B cell (primary cell): ENCODE results near the gene COL28A1. TPM values are rescaled to one million over a fixed set of nuclear protein-coding genes. Genes with fewer than 3 reads are reported as not detected.

ENCODE experiments used
- ATAC-seq: fragments of 200-7000 bp; cut with Tn5 transposase; one replicate; pipeline ENCODE4 v1.10.0; 2021; ENCODE audit warnings: low read depth, mild to moderate bottlenecking, moderate number of reproducible peaks, moderate library complexity
- CTCF ChIA-PET: fragments of 350-600 bp; sonication (Branson Sonifier 250); formaldehyde crosslinking; loops from one replicate; lab custom pipeline; 2021; ENCODE audit warnings: antibody characterized with exemption, inconsistent platforms; lab: Charles Lee
- POLR2A ChIA-PET: fragments of 350-600 bp; sonication (Branson Sonifier 250); formaldehyde crosslinking; loops from one replicate; lab custom pipeline; 2021; ENCODE audit warnings: antibody characterized with exemption; lab: Charles Lee
- DNase-seq: peaks from one replicate; pipeline ENCODE4 v3.0.0; 2013
- H2AFZ ChIP-seq: 2 replicates; pipeline ENCODE4 v1.6.1; 2012; ENCODE audit warnings: mild to moderate bottlenecking, low read depth, low read length; ENCODE audit not compliant: insufficient read depth, poor library complexity, severe bottlenecking
- H3K27ac ChIP-seq, 2 donors: 1 replicate in 1 of 2; 2 replicates in 1 of 2; pipeline ENCODE4 v1.5.1; 2012 to 2013; ENCODE audit warnings: low read length in 2 of 2, mild to moderate bottlenecking in 2 of 2, moderate library complexity in 1 of 2
- H3K27me3 ChIP-seq, 4 experiments: fragments of 200-600 bp in 1 of 4; sonication (generic) in 1 of 4; replicated peaks in 1 of 4; 1 replicate in 2 of 4; 2 replicates in 2 of 4; pipeline versions ENCODE4 v1.6.1 to v1.7.0; 2013 to 2016; ENCODE audit warnings: low read length in 3 of 4, mild to moderate bottlenecking in 2 of 4, mixed read lengths in 1 of 4, moderate library complexity in 1 of 4; ENCODE audit not compliant: insufficient read depth in 4 of 4, control insufficient read depth in 3 of 4; ENCODE audit errors: control extremely low read depth in 1 of 4
- H3K36me3 ChIP-seq, 2 experiments: replicated peaks in 1 of 2; 1 replicate in 1 of 2; 2 replicates in 1 of 2; pipeline versions ENCODE4 v1.6.1 to v1.7.1; 2013; ENCODE audit warnings: low read length in 1 of 2; ENCODE audit not compliant: insufficient read depth in 2 of 2, control insufficient read depth in 1 of 2; ENCODE audit errors: control extremely low read depth in 1 of 2, extremely low read depth in 1 of 2
- H3K4me1 ChIP-seq, 2 donors: fragments of 200-600 bp in 1 of 2; sonication (generic) in 1 of 2; 1 replicate in 1 of 2; 2 replicates in 1 of 2; pipeline versions ENCODE4 v1.5.1 to v1.6.1; 2013 to 2017; ENCODE audit warnings: low read length in 2 of 2; ENCODE audit not compliant: control insufficient read depth in 2 of 2, insufficient read depth in 2 of 2
- H3K4me2 ChIP-seq: replicated peaks from 2 replicates; pipeline ENCODE3; 2012; ENCODE audit warnings: mild to moderate bottlenecking, low read depth, low read length; ENCODE audit not compliant: poor library complexity, severe bottlenecking
- H3K4me3 ChIP-seq, 5 experiments: fragments of 200-600 bp in 1 of 5; sonication (generic) in 1 of 5; 1 replicate in 3 of 5; 2 replicates in 2 of 5; pipeline versions ENCODE4 v1.5.1 to v1.7.0; 2011 to 2016; ENCODE audit warnings: low read length in 4 of 5, mild to moderate bottlenecking in 4 of 5, low read depth in 2 of 5, control low read depth in 1 of 5, moderate library complexity in 1 of 5; ENCODE audit not compliant: insufficient read depth in 1 of 5; ENCODE audit errors: control extremely low read depth in 1 of 5, extremely low read depth in 1 of 5
- H3K79me2 ChIP-seq: fragments of 200-600 bp; sonication (generic); one replicate; pipeline ENCODE4 v1.6.0; 2016; ENCODE audit warnings: low read length; ENCODE audit not compliant: control insufficient read depth, insufficient read depth
- H3K9ac ChIP-seq: fragments of 200-600 bp; sonication (generic); 2 replicates; pipeline ENCODE4 v1.6.1; 2017; ENCODE audit warnings: mild to moderate bottlenecking, low read length, moderate library complexity
- H3K9me3 ChIP-seq, 3 donors: one replicate each; pipeline versions ENCODE4 v1.6.1 to v1.7.1; 2013; ENCODE audit warnings: low read length in 2 of 3; ENCODE audit not compliant: control insufficient read depth in 2 of 3, insufficient read depth in 1 of 3; ENCODE audit errors: control extremely low read depth in 1 of 3
- H4K20me1 ChIP-seq: 2 replicates; pipeline ENCODE4 v1.6.0; 2012; ENCODE audit warnings: mild to moderate bottlenecking, low read length; ENCODE audit not compliant: insufficient read depth, control insufficient read depth, poor library complexity, severe bottlenecking
- H3K27ac Mint-ChIP-seq: one replicate; pipeline ENCODE4 v1.8.0; 2021; ENCODE audit warnings: mixed read lengths
- H3K27me3 Mint-ChIP-seq: one replicate; pipeline ENCODE4 v1.8.0; 2021; ENCODE audit warnings: mixed read lengths
- H3K4me1 Mint-ChIP-seq: one replicate; pipeline ENCODE4 v1.8.0; 2021; ENCODE audit warnings: mixed read lengths
- H3K4me3 Mint-ChIP-seq: one replicate; pipeline ENCODE4 v1.8.0; 2021; ENCODE audit warnings: mixed read lengths
- H3K9me3 Mint-ChIP-seq: one replicate; pipeline ENCODE4 v1.8.0; 2022; ENCODE audit warnings: mixed read lengths; ENCODE audit not compliant: insufficient read depth
- EZH2 ChIP-seq: IDR thresholded peaks from 2 replicates; pipeline ENCODE4 v1.6.1; 2012; ENCODE audit warnings: borderline replicate concordance, low read depth, mild to moderate bottlenecking, moderate library complexity, low read length; ENCODE audit not compliant: insufficient read depth, poor library complexity, severe bottlenecking
- WGBS: methylation state at CpG from one replicate; pipeline ENCODE4 v1.1.5; 2013; ENCODE audit warnings: missing lambda C conversion rate; ENCODE audit not compliant: insufficient coverage; 5-methylcytosine and 5-hydroxymethylcytosine counted together
- intact Hi-C: fragments of 100-400 bp; cut with micrococcal nuclease; formaldehyde crosslinking; loops from one replicate; pipeline ENCODE4 v1.10.0; 2022
- polyA plus RNA-seq: library from polyadenylated mRNA; depleted of rRNA; stranded (reverse); fragments of >200 nt; gene quantifications from 2 replicates; pipeline ENCODE4 v1.2.3, GENCODE V29; 2012
- total RNA-seq, 2 donors: library from RNA; stranded (reverse); fragments of 120-200 nt in 1 of 2; gene quantifications; 1 replicate in 1 of 2; 2 replicates in 1 of 2; pipeline versions ENCODE4 v1.2.3 to v1.2.4, GENCODE V29; 2013 to 2022
- TF ChIP-seq, protein P1 (sequence below): fragments of 200-600 bp; IDR thresholded peaks from one replicate; pipeline ENCODE4 v1.8.0; 2022; ENCODE audit warnings: antibody characterized with exemption, mild to moderate bottlenecking

COL28A1 gene
- total and polyA plus RNA-seq, 2 donors (not counting 1 experiment from before 2014, with no cell fraction given) = 0.18 to 0.67 TPM

DNA sequence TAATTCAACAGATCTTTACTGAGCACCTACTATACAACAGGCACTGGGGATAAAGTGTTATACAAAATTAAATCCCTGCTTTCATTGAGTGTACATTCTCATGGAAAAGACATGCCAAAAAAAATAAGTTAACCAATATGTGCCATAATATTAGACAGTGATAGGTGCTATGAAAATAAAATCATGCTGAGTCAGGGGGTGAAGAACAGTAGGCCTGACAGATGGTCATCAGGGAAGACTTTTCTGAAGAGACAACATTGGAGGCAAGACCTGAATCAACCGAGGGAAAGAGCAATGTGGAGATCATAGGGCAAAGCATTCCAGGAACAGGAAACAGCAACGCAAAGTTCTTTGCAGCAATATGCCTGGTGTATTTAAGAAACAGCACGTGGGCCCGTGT lies 217.8 kb downstream of the COL28A1 start:
- POLR2A ChIA-PET = no interaction called here
- no peak for TF ChIP-seq EZH2
- TF ChIP-seq, protein P1, sequence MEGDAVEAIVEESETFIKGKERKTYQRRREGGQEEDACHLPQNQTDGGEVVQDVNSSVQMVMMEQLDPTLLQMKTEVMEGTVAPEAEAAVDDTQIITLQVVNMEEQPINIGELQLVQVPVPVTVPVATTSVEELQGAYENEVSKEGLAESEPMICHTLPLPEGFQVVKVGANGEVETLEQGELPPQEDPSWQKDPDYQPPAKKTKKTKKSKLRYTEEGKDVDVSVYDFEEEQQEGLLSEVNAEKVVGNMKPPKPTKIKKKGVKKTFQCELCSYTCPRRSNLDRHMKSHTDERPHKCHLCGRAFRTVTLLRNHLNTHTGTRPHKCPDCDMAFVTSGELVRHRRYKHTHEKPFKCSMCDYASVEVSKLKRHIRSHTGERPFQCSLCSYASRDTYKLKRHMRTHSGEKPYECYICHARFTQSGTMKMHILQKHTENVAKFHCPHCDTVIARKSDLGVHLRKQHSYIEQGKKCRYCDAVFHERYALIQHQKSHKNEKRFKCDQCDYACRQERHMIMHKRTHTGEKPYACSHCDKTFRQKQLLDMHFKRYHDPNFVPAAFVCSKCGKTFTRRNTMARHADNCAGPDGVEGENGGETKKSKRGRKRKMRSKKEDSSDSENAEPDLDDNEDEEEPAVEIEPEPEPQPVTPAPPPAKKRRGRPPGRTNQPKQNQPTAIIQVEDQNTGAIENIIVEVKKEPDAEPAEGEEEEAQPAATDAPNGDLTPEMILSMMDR = no peak
- Mint-ChIP-seq H3K27me3 (peaks cover 8% of the 10 kb centered on the region), H3K4me1 (peaks cover 17% of the 10 kb centered on the region), H3K27ac (no peak overlapping the region), H3K4me3 (no peak overlapping the region), H3K9me3 (no peaks in the 10 kb centered on the region)
- intact Hi-C loops = no loop called here
- Histone ChIP-seq H3K27me3 (no peaks in the 10 kb centered on the region), H3K36me3 (no peaks in the 10 kb centered on the region), H3K9me3 (no peaks in the 10 kb centered on the region), H3K4me2 (no peak overlapping the region), H3K4me1 (peaks cover 16 to 17% of the 10 kb centered on the region in 2 donors), H3K4me3 (no peak overlapping the region), H3K9ac (no peak overlapping the region), H3K79me2 (no peaks in the 10 kb centered on the region), H3K27ac (no peak overlapping the region), H4K20me1 (no peaks in the 10 kb centered on the region), H2AFZ (no peak overlapping the region)
- CTCF ChIA-PET = no interaction called here
- DNase-seq (no peak), ATAC-seq (no peak)
- 90% methylated on average over 4 of the region's 4 CpGs for WGBS

DNA sequence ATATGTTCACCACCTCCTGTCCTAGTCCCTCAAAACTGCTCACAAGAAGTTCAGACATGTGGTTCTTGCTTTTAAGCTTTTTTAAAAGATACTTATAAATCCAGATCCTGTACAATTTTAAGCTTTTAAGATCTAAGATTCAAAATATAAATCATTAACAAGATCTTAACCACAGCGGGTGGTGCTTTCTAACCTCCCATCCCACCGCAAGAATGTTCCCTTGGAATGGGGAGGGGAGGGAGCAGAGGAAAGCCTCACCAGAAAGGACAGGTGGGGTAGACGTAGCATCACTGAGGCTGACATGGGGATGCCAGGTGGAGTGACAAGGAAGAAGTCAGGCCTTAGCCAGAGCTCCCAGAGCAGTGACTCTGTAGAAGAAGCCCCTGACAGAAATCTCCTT lies 219.8 kb downstream of the COL28A1 start:
- no peaks in the 10 kb centered on the region for H3K4me1 Mint-ChIP-seq
- no peaks in the 10 kb centered on the region for H3K9me3 Mint-ChIP-seq

More for the DNA sequence above, 219.8 kb downstream of the COL28A1 start:
- intact Hi-C loops = no loop called here
- Histone ChIP-seq H3K79me2 (no peaks in the 10 kb centered on the region), H3K4me3 (no peak overlapping the region), H4K20me1 (no peaks in the 10 kb centered on the region), H3K9ac (no peak overlapping the region), H3K36me3 (no peaks in the 10 kb centered on the region), H3K27ac (no peak overlapping the region), H3K27me3 (no peaks in the 10 kb centered on the region), H2AFZ (no peak overlapping the region), H3K9me3 (no peaks in the 10 kb centered on the region), H3K4me1 (no peaks in the 10 kb centered on the region), H3K4me2 (no peak overlapping the region)
- TF ChIP-seq EZH2 = no peak
- TF ChIP-seq, protein P1 = no peak
- no peak overlapping the region for H3K4me3 Mint-ChIP-seq
- DNase-seq (no peak), ATAC-seq (no peak)
- ChIA-PET POLR2A (no interaction called here), CTCF (no interaction called here)
- no peak overlapping the region for H3K27ac Mint-ChIP-seq
- H3K27me3 Mint-ChIP-seq = peaks cover 8% of the 10 kb centered on the region
- no CpG with 5 or more reads among the region's 3 CpGs for WGBS
